ENCODE data around the gene TMPO. TPM values are rescaled to one million over a fixed set of nuclear protein-coding genes. Genes with fewer than 3 reads are reported as not detected.

Gene TMPO
- total RNA-seq, 1 experiment from 2014 or later: 176 TPM

GRCh38 chr12:98543701-98544100, 28.3 kb downstream of the TMPO start:
- ChIA-PET CTCF (interaction anchor here (1.1 kb wide), 1 partner anchor 23 kb away, joined by 3 read pairs; no protein-coding TSS in a partner anchor), POLR2A (interaction anchor here (0.7 kb wide), 1 partner anchor 14 kb away, joined by 3 read pairs; no protein-coding TSS in a partner anchor)
- ATAC-seq (no peak), DNase-seq (ENCODE audit: low spot score) (no peak)
- H3K36me3 Mint-ChIP-seq: peaks cover 60% of the 10 kb centered on the region
- peaks cover 8% of the 10 kb centered on the region for H3K4me1 Mint-ChIP-seq
- no peaks in the 10 kb centered on the region for H3K27me3 Mint-ChIP-seq (ENCODE audit: low read depth)
- H3K27ac Mint-ChIP-seq: no peak overlapping the region
- H3K9me3 Mint-ChIP-seq: no peaks in the 10 kb centered on the region
- no peak overlapping the region for H3K4me3 Mint-ChIP-seq
- TF ChIP-seq ZNF425 (CRISPR knock-in tag; conservative IDR thresholded peaks at IDR 0.05) (no peak), ZMAT4 (CRISPR knock-in tag; IDR thresholded peaks at IDR 0.05) (no peak), ZBTB43 (CRISPR knock-in tag; IDR thresholded peaks at IDR 0.05) (no peak)

- ChIA-PET POLR2A (no interaction called here), CTCF (interaction anchor here (1.0 kb wide), 1 partner anchor 27 kb away, joined by 3 read pairs; no protein-coding TSS in a partner anchor)
- Mint-ChIP-seq H3K27me3 (ENCODE audit: low read depth) (no peaks in the 10 kb centered on the region), H3K27ac (no peak overlapping the region), H3K4me3 (no peak overlapping the region), H3K36me3 (peaks cover 64% of the 10 kb centered on the region), H3K9me3 (no peaks in the 10 kb centered on the region), H3K4me1 (peaks cover 8% of the 10 kb centered on the region)
- DNase-seq (ENCODE audit: low spot score) (no peak), ATAC-seq (no peak)
- TF ChIP-seq ERG (CRISPR knock-in tag; IDR thresholded peaks at IDR 0.05): no peak
- TF ChIP-seq ZNF219 (CRISPR knock-in tag; IDR thresholded peaks at IDR 0.05; ENCODE audit: borderline replicate concordance): no peak
- no peak for TF ChIP-seq ZNF121 (CRISPR knock-in tag; IDR thresholded peaks at IDR 0.05)
- no peak for TF ChIP-seq ETV6 (CRISPR knock-in tag; IDR thresholded peaks at IDR 0.05)
- TF ChIP-seq ZNF512 (CRISPR knock-in tag; IDR thresholded peaks at IDR 0.05; ENCODE audit: borderline replicate concordance): no peak
- TF ChIP-seq CBFB (CRISPR knock-in tag; IDR thresholded peaks at IDR 0.05; ENCODE audit: low read depth): no peak
- TF ChIP-seq TEAD1 (CRISPR knock-in tag; IDR thresholded peaks at IDR 0.05): no peak
Observed at GRCh38 chr12:98544751-98545150, 29.4 kb downstream of the TMPO start.

GRCh38 chr12:98549371-98550110, 34.2 kb downstream of the TMPO start:
- Mint-ChIP-seq H3K36me3 (peaks cover 57% of the 10 kb centered on the region), H3K4me1 (no peaks in the 10 kb centered on the region), H3K27me3 (ENCODE audit: low read depth) (no peaks in the 10 kb centered on the region), H3K4me3 (no peak overlapping the region), H3K27ac (no peak overlapping the region), H3K9me3 (no peaks in the 10 kb centered on the region)
- ChIA-PET POLR2A (no interaction called here), CTCF (no interaction called here)
- ATAC-seq (no peak), DNase-seq (ENCODE audit: low spot score) (no peak)
- no peak for TF ChIP-seq NR1H2 (CRISPR knock-in tag; IDR thresholded peaks at IDR 0.05)
- TF ChIP-seq HMGA2 (CRISPR knock-in tag; IDR thresholded peaks at IDR 0.05): no peak
- no peak for TF ChIP-seq AFF4 (CRISPR knock-in tag; IDR thresholded peaks at IDR 0.05; ENCODE audit: borderline replicate concordance)
- no peak for TF ChIP-seq ZSCAN18 (CRISPR knock-in tag; IDR thresholded peaks at IDR 0.05)
- no peak for TF ChIP-seq MYBL2 (CRISPR knock-in tag; IDR thresholded peaks at IDR 0.05)
- TF ChIP-seq ZNF263 (CRISPR knock-in tag; IDR thresholded peaks at IDR 0.05; ENCODE audit: low read depth): no peak

All from WTC11 (cell line).